ENCODE measurements around the gene RUNX1. TPM values are rescaled to one million over a fixed set of nuclear protein-coding genes. Genes with fewer than 3 reads are reported as not detected.

Gene RUNX1
- total and polyA plus RNA-seq, 2 of the 13 experiments (the other 11 are each of a cell fraction or from before 2014, with no cell fraction given): 5.4 to 6.4 TPM

- TF ChIP-seq ARID5B (CRISPR knock-in tag; IDR thresholded peaks at IDR 0.05): no peak
- no peak for TF ChIP-seq ZBTB3 (CRISPR knock-in tag; IDR thresholded peaks at IDR 0.05; ENCODE audit: borderline replicate concordance, low read depth)
- TF ChIP-seq DNMT1 (CRISPR knock-in tag; IDR thresholded peaks at IDR 0.05): no peak
- no peak for TF ChIP-seq ZIK1 (CRISPR knock-in tag; IDR thresholded peaks at IDR 0.05; ENCODE audit: borderline replicate concordance, low read depth)
- TF ChIP-seq RFX3 (CRISPR knock-in tag; IDR thresholded peaks at IDR 0.05): no peak
Measured at GRCh38 chr21:35090403-35090802, 41.3 kb upstream of the RUNX1 start (continued).

GRCh38 chr21:35088319-35088771 lies 39.2 kb upstream of the RUNX1 start:
- Histone ChIP-seq H2AFZ (ENCODE audit: low read length) (no peak overlapping the region), H3K27ac (ENCODE audit: extremely low read length, insufficient read depth, low read length) (no peak overlapping the region), H3K79me2 (ENCODE audit: insufficient read depth, low read length) (no peaks in the 10 kb centered on the region), H3K4me1 (ENCODE audit: insufficient read depth, low read length) (no peaks in the 10 kb centered on the region), H3K4me3 (replicated peaks in 1 of 3; ENCODE audit: insufficient read depth in 1 of 3, low read depth in 2 of 3, low read length in 3 of 3) (no peak overlapping the region), H3K4me2 (ENCODE audit: low read depth, low read length) (no peak overlapping the region), H3K9ac (ENCODE audit: insufficient read depth, low read depth, low read length) (no peak overlapping the region), H3K27me3 (ENCODE audit: control insufficient read depth in 1 of 2, insufficient read depth in 2 of 2, low read length in 2 of 2) (no peaks in the 10 kb centered on the region), H3K9me3 (ENCODE audit: low read length) (no peaks in the 10 kb centered on the region), H4K20me1 (ENCODE audit: insufficient read depth, low read length) (no peaks in the 10 kb centered on the region), H3K36me3 (replicated peaks in 1 of 2; ENCODE audit: control insufficient read depth in 1 of 2, insufficient read depth in 2 of 2, low read length in 2 of 2) (no peaks in the 10 kb centered on the region)
- DNase-seq (ENCODE audit: low spot score): no peak
- FAIRE-seq: no peak
- WGBS (ENCODE audit: low lambda C conversion rate): 18% methylated on average over 2 of the region's 2 CpGs
- ChIA-PET POLR2A (no interaction called here), CTCF (ENCODE audit: low intra/inter-chr PET ratio, low total read pairs) (no interaction called here)
- TF ChIP-seq GATAD1 (CRISPR knock-in tag; IDR thresholded peaks at IDR 0.05): no peak
- no peak for TF ChIP-seq MAFK (conservative IDR thresholded peaks at IDR 0.05 in 1 of 2, IDR thresholded peaks at IDR 0.05 in 1 of 2; ENCODE audit: low read length in 2 of 2)
- TF ChIP-seq TFE3 (CRISPR knock-in tag; IDR thresholded peaks at IDR 0.05): no peak
- no peak for TF ChIP-seq ZMAT5 (CRISPR knock-in tag; IDR thresholded peaks at IDR 0.05; ENCODE audit: borderline replicate concordance, low read depth)
- TF ChIP-seq DR1 (CRISPR knock-in tag; IDR thresholded peaks at IDR 0.05): no peak
- no peak for TF ChIP-seq ZEB1 (IDR thresholded peaks at IDR 0.05; ENCODE audit: insufficient replicate concordance, low read depth)
- TF ChIP-seq ZNF552 (CRISPR knock-in tag; IDR thresholded peaks at IDR 0.05; ENCODE audit: borderline replicate concordance): no peak
- no peak for TF ChIP-seq LBX2 (CRISPR knock-in tag; IDR thresholded peaks at IDR 0.05; ENCODE audit: borderline replicate concordance)
- no peak for TF ChIP-seq ZNF737 (CRISPR knock-in tag; IDR thresholded peaks at IDR 0.05; ENCODE audit: borderline replicate concordance)
- no peak for TF ChIP-seq ZNF333 (CRISPR knock-in tag; IDR thresholded peaks at IDR 0.05; ENCODE audit: borderline replicate concordance)
- no TSS peak for BruUV-seq (replicated peaks)
- no peak for ATAC-seq
- intact Hi-C loops (cut with micrococcal nuclease; ENCODE audit: unreplicated experiment) (no loop called here), in situ Hi-C loops (cut with HindIII; ENCODE audit: extremely low pct_ligation_motif_present, low pct_unique_long_range_greater_than_20kb) (no loop called here)

Measured in HepG2 (cell line).